A549 (cell line): Measurements from ENCODE around the gene PRR5L.

Experiments used
- MAFK ChIP-seq: fragments of 450-650 bp; IDR thresholded peaks from 2 replicates; pipeline ENCODE4 v1.6.1; 2014; ENCODE audit not compliant: partially characterized antibody
- MYC ChIP-seq: IDR thresholded peaks from 2 replicates; pipeline ENCODE4 v1.6.1; 2012; ENCODE audit warnings: mild to moderate bottlenecking, inconsistent platforms, low read length, improper control_type of control experiment, borderline replicate concordance
- POLR2A ChIP-seq: IDR thresholded peaks from 2 replicates; pipeline ENCODE4 v1.6.1; 2012; ENCODE audit warnings: mild to moderate bottlenecking, low read length
- RAD21 ChIP-seq, 2 experiments: fragments of >200 bp in 1 of 2; sonication (Bioruptor Twin) in 1 of 2; formaldehyde crosslinking in 1 of 2; IDR thresholded peaks in 1 of 2; conservative IDR thresholded peaks in 1 of 2; 2 replicates in 1 of 2; 3 replicates in 1 of 2; pipeline ENCODE4 v1.6.1; 2012 to 2018; ENCODE audit warnings: inconsistent platforms in 1 of 2
- REST ChIP-seq: fragments of 200-600 bp; sonication (generic); IDR thresholded peaks from 2 replicates; pipeline ENCODE4 v1.6.1; 2016; ENCODE audit warnings: antibody characterized with exemption, mild to moderate bottlenecking, moderate library complexity
- RFX5 ChIP-seq: fragments of 450-650 bp; IDR thresholded peaks from 2 replicates; pipeline ENCODE4 v1.7.1; 2014; ENCODE audit warnings: antibody characterized with exemption, mild to moderate bottlenecking, moderate library complexity
- RNF2 ChIP-seq: fragments of 200-600 bp; sonication (generic); IDR thresholded peaks from 2 replicates; pipeline ENCODE4 v1.6.1; 2016; ENCODE audit warnings: low read depth, mild to moderate bottlenecking, antibody characterized with exemption, moderate library complexity, borderline replicate concordance
- TF ChIP-seq, protein P1 (sequence below): fragments of >200 bp; sonication (Bioruptor Twin); formaldehyde crosslinking; IDR thresholded peaks from 3 replicates; pipeline ENCODE4 v1.5.1; 2016
- TF ChIP-seq, protein P2 (sequence below): IDR thresholded peaks from 2 replicates; pipeline ENCODE4 v1.6.1; 2012

GRCh38 chr11:36399745-36400144 is 103.7 kb downstream of the PRR5L start:
- TF ChIP-seq MYC (no peak), POLR2A (no peak), REST (no peak), RAD21 (conservative IDR thresholded peaks at IDR 0.05 in 1 of 2, IDR thresholded peaks at IDR 0.05 in 1 of 2) (no peak), RNF2 (no peak), MAFK (no peak), RFX5 (no peak)
- TF ChIP-seq, protein P1, sequence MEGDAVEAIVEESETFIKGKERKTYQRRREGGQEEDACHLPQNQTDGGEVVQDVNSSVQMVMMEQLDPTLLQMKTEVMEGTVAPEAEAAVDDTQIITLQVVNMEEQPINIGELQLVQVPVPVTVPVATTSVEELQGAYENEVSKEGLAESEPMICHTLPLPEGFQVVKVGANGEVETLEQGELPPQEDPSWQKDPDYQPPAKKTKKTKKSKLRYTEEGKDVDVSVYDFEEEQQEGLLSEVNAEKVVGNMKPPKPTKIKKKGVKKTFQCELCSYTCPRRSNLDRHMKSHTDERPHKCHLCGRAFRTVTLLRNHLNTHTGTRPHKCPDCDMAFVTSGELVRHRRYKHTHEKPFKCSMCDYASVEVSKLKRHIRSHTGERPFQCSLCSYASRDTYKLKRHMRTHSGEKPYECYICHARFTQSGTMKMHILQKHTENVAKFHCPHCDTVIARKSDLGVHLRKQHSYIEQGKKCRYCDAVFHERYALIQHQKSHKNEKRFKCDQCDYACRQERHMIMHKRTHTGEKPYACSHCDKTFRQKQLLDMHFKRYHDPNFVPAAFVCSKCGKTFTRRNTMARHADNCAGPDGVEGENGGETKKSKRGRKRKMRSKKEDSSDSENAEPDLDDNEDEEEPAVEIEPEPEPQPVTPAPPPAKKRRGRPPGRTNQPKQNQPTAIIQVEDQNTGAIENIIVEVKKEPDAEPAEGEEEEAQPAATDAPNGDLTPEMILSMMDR: no peak
- TF ChIP-seq, protein P2, sequence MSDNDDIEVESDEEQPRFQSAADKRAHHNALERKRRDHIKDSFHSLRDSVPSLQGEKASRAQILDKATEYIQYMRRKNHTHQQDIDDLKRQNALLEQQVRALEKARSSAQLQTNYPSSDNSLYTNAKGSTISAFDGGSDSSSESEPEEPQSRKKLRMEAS: no peak
